Large intestine (tissue), 3 donors: ENCODE data around the gene SIPA1. TPM values are rescaled to one million over a fixed set of nuclear protein-coding genes. Genes with fewer than 3 reads are reported as not detected.
"Not testable (repeated sequence)": the region's sequence is repeated elsewhere in the genome, so short reads cannot be mapped to it uniquely, and the experiment has no call there.

Experiments
- DNase-seq, 2 donors: peaks; one replicate each; pipeline versions ENCODE4 v3.0.0 to v3.0.0-alpha.2; 2013
- H3K27ac ChIP-seq: one replicate; pipeline ENCODE4 v1.5.1; 2013; ENCODE audit warnings: low read length
- H3K27me3 ChIP-seq: 2 replicates; pipeline ENCODE4 v1.6.1; 2013; ENCODE audit warnings: low read length; ENCODE audit not compliant: control insufficient read depth, insufficient read depth
- H3K36me3 ChIP-seq: 2 replicates; pipeline ENCODE4 v1.6.1; 2013; ENCODE audit warnings: low read length; ENCODE audit not compliant: control insufficient read depth, insufficient read depth
- H3K4me1 ChIP-seq: one replicate; pipeline ENCODE4 v1.6.1; 2013; ENCODE audit warnings: low read length; ENCODE audit not compliant: control insufficient read depth, insufficient read depth
- H3K4me3 ChIP-seq: one replicate; pipeline ENCODE4 v1.5.1; 2013; ENCODE audit warnings: low read length
- H3K9me3 ChIP-seq: one replicate; pipeline ENCODE4 v1.6.1; 2013; ENCODE audit warnings: mild to moderate bottlenecking, low read depth, low read length, moderate library complexity; ENCODE audit not compliant: control insufficient read depth
- WGBS: methylation state at CpG from one replicate; pipeline ENCODE4 v1.1.5; 2013; ENCODE audit warnings: low lambda C conversion rate; ENCODE audit not compliant: insufficient coverage; 5-methylcytosine and 5-hydroxymethylcytosine counted together
- polyA plus RNA-seq: library from polyadenylated mRNA; unstranded; fragments of 120-200 nt; gene quantifications from one replicate; pipeline ENCODE4 v1.2.1, GENCODE V29; 2013

The SIPA1 gene
- polyA plus RNA-seq, 1 donor: 26.4 TPM

DNA sequence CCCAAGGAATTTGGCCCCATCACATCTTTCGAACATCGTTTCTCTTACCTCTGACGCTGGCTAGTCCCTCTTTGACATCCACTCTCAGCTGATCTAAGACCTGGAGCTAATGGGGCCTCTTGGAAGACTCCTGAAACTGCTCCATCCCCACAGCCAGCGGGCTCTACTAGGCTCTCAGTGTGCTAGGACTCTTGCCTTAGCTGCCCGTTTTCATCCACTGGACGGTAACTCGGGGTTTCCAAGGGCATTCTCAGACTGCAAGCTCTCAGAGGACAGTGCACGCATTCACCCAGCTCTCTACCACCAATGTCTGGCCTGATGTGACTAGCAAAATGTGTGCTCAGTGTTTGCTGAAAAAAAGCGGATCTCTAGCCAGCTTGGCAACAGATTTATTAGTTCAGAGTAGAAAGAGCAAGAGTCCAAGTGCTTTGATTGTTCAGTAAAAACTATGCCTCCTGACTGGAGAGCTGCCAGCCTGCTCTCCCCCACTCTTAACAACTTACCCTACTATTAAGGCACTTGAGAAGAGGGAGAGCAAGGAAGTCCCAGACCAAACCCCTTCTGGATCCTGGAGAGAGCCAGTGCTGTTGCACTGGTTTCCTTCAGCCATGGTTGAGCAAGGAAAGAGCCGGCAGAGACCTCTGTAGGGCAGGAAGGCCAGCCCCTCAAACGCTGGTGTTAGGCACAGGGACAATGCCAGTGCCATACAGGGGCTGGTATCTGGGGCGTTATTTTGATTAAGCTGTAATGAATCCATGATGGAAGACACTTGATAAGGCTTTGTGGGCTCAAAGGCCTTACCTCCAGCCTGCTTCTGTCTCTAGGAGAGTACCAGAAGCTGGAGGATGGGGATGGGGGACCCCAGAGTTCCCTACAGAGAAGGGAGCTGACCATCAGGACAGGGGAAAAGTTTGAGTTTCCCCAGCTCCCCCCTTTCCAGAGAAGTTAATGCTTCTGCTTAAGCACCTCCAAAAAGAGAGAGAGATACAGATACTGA, 15.6 kb downstream of the SIPA1 start:
- Histone ChIP-seq H3K4me3 (peak overlapping the region; percentile 47), H3K4me1 (peaks cover 32% of the 10 kb centered on the region), H3K36me3 (peaks cover 69% of the 10 kb centered on the region), H3K27ac (peak overlapping the region; percentile 91), H3K27me3 (no peaks in the 10 kb centered on the region), H3K9me3 (no peaks in the 10 kb centered on the region)
- DNase-seq: peak; percentile 76 to 86
- no CpG with 5 or more reads among the region's 12 CpGs for WGBS

GRCh38 chr11:65654375-65655349, 16.8 kb downstream of the SIPA1 start:
- H3K4me3 ChIP-seq: no peak overlapping the region
- H3K36me3 ChIP-seq: peaks cover 73% of the 10 kb centered on the region
- H3K27me3 ChIP-seq: no peaks in the 10 kb centered on the region
- WGBS: no CpG with 5 or more reads among the region's 14 CpGs
- peaks cover 32% of the 10 kb centered on the region for H3K4me1 ChIP-seq
- peak overlapping the region; percentile 91 for H3K27ac ChIP-seq
- no peaks in the 10 kb centered on the region for H3K9me3 ChIP-seq
- DNase-seq: peak in 1 of 2 donors; percentile 1

DNA sequence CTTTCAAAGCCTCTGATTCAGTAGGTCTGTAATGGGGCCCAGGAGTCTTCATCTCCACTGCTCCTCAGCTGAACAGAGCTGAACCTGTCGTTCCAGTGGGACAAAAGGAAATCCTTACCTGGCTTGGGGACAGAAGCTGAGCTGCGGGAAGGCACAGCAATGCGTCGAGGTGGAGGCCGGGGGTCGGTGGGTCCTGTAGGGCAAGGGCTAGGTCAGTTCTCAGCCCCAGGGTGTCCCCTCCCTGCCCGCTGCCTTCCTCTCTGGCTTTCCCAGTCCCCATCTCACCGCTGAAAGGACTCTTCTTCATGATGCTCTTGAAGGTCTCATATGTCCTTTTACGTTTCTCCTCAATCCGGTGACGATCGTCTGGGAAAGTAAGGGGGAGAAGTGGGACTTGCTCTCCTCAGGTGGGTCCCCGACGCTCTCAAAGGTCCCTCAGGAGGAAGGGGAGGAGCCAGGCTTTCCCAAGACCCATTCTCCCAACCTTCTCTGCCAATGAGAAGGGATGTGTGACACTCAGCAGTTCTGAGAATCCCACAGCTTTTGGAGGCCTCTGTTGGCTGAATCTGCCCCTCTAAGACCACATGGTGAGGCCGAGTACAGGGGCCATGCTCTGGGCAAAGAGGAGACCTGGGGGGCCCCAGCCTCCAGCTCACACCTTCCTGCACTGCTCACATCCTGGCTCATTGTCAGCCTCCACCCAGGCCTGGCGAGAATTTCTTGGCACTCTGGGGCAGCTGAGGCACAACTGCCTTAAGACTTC, 17.9 kb downstream of the SIPA1 start:
- Histone ChIP-seq H3K9me3 (no peaks in the 10 kb centered on the region), H3K36me3 (peaks cover 73% of the 10 kb centered on the region), H3K4me1 (peaks cover 32% of the 10 kb centered on the region), H3K27ac (no peak overlapping the region), H3K4me3 (no peak overlapping the region), H3K27me3 (no peaks in the 10 kb centered on the region)
- DNase-seq: peak in 1 of 2 donors; percentile 1
- WGBS: 100% methylated on average over 1 of the region's 16 CpGs

GRCh38 chr11:65657426-65657825, 19.5 kb downstream of the SIPA1 start:
- Histone ChIP-seq H3K9me3 (no peaks in the 10 kb centered on the region), H3K36me3 (peaks cover 75% of the 10 kb centered on the region), H3K4me1 (peaks cover 30% of the 10 kb centered on the region), H3K4me3 (no peak overlapping the region), H3K27me3 (no peaks in the 10 kb centered on the region), H3K27ac (no peak overlapping the region)
- no peak for DNase-seq
- 93% methylated on average over 2 of the region's 7 CpGs for WGBS

- Histone ChIP-seq H3K27me3 (no peaks in the 10 kb centered on the region), H3K4me3 (no peak overlapping the region), H3K36me3 (peaks cover 75% of the 10 kb centered on the region), H3K27ac (no peak overlapping the region), H3K4me1 (peaks cover 24% of the 10 kb centered on the region), H3K9me3 (no peaks in the 10 kb centered on the region)
- WGBS: 100% methylated on average over 1 of the region's 21 CpGs
- no peak for DNase-seq
These were observed 20.5 kb downstream of the SIPA1 start for GRCh38 chr11:65658174-65659021.

DNA sequence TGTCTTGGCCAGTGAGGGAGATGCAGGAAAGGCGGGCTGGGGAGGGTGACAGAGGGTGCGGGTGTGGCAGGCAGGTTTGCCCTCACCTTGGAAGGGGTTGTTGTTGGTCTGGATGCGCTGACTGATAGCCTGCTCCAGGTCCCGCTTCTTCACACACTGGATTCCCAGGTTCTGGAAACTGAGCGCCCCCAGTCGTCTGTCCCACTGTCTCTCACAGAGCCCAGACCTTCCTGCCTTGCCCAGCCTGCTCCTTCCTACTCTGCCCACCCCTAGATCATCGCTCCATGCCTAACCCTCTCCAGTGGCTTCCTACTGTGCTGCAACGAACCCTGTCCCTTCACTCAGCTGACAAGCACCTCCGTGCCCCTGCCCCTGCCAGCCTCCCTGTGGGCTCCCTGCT, 22.1 kb downstream of the SIPA1 start:
- Histone ChIP-seq H3K27me3 (no peaks in the 10 kb centered on the region), H3K9me3 (no peaks in the 10 kb centered on the region), H3K27ac (no peak overlapping the region), H3K4me1 (peaks cover 12% of the 10 kb centered on the region), H3K4me3 (no peak overlapping the region), H3K36me3 (peaks cover 60% of the 10 kb centered on the region)
- WGBS: 100% methylated on average over 1 of the region's 9 CpGs
- no peak for DNase-seq

GRCh38 chr11:65660908-65661307, 23.0 kb downstream of the SIPA1 start:
- not testable (repeated sequence) for H3K4me3 ChIP-seq, DNase-seq, H3K27me3 ChIP-seq, H3K9me3 ChIP-seq, H3K27ac ChIP-seq
- peaks cover 52% of the 10 kb centered on the region for H3K36me3 ChIP-seq
- 100% methylated on average over 2 of the region's 9 CpGs for WGBS
- peaks cover 12% of the 10 kb centered on the region for H3K4me1 ChIP-seq

DNA sequence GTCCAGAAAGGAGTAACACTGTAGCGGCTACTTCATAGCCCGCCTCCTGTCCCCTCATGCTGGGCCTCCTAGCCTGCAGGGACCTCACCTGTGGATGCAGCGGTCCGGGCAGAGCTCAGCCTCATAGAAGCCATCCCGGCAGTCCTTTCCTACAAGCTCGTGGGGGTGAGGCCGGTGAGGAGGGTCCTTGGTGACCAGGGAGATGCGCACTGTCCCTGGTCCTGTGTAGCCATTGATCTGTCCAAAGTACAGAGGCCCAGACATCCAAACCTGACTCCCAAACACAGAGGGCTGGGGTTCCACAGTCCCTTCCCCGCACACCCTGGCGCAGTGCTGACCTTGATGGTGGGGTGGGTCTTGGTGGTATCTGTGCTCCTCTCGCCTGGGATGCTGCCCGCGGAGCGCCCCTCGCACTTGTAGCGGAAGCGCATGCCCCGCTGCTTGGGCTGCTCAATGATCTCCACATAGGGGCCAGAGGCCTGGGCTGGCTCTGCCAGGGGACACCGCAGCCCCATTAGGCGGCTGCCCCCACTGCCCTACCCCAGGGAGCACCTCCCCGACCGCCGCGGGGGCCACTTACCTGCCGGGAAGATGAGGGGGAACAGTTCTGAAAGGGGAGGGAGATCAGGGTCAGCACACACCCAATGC, 23.8 kb downstream of the SIPA1 start:
- no CpG with 5 or more reads among the region's 25 CpGs for WGBS
- Histone ChIP-seq H3K9me3 (no peaks in the 10 kb centered on the region), H3K4me1 (peaks cover 12% of the 10 kb centered on the region), H3K36me3 (peaks cover 45% of the 10 kb centered on the region), H3K27ac (peak overlapping the region; percentile 32), H3K4me3 (peak overlapping the region; percentile 80), H3K27me3 (no peaks in the 10 kb centered on the region)
- no peak for DNase-seq
